Nephron progenitor cell (in vitro differentiated cells): Measurements from ENCODE around the gene TIE1.
A peak's percentile ranks its signal among the peaks of the same experiment; 100 is the strongest.

ENCODE experiments used
- DNase-seq: peaks from one replicate; pipeline ENCODE4 v3.0.0; 2021
- H3K27ac Mint-ChIP-seq: 2 replicates; pipeline ENCODE4 v1.8.0; 2021; ENCODE audit warnings: mild to moderate bottlenecking, moderate library complexity, mixed read lengths
- H3K27me3 Mint-ChIP-seq: 2 replicates; pipeline ENCODE4 v1.8.0; 2021; ENCODE audit warnings: mild to moderate bottlenecking, low read depth, mixed read lengths; ENCODE audit not compliant: poor library complexity
- H3K36me3 Mint-ChIP-seq: 2 replicates; pipeline ENCODE4 v1.8.0; 2021; ENCODE audit warnings: low read depth, mixed read lengths
- H3K4me1 Mint-ChIP-seq: 2 replicates; pipeline ENCODE4 v1.8.0; 2021; ENCODE audit warnings: mixed read lengths
- H3K4me3 Mint-ChIP-seq: 2 replicates; pipeline ENCODE4 v1.8.0; 2021; ENCODE audit warnings: mild to moderate bottlenecking, moderate library complexity, mixed read lengths
- H3K9me3 Mint-ChIP-seq: 2 replicates; pipeline ENCODE4 v1.8.0; 2021; ENCODE audit warnings: mild to moderate bottlenecking, moderate library complexity, mixed read lengths
- TF ChIP-seq, protein P1 (sequence below): fragments of 200-600 bp; sonication (generic); IDR thresholded peaks from 2 replicates; pipeline ENCODE4 v1.5.0; 2021; ENCODE audit warnings: antibody characterized with exemption

TIE1 gene

GRCh38 chr1:43313771-43314170, 13.0 kb downstream of the TIE1 start:
- no peaks in the 10 kb centered on the region for H3K36me3 Mint-ChIP-seq
- no peak overlapping the region for H3K4me3 Mint-ChIP-seq
- TF ChIP-seq, protein P1, sequence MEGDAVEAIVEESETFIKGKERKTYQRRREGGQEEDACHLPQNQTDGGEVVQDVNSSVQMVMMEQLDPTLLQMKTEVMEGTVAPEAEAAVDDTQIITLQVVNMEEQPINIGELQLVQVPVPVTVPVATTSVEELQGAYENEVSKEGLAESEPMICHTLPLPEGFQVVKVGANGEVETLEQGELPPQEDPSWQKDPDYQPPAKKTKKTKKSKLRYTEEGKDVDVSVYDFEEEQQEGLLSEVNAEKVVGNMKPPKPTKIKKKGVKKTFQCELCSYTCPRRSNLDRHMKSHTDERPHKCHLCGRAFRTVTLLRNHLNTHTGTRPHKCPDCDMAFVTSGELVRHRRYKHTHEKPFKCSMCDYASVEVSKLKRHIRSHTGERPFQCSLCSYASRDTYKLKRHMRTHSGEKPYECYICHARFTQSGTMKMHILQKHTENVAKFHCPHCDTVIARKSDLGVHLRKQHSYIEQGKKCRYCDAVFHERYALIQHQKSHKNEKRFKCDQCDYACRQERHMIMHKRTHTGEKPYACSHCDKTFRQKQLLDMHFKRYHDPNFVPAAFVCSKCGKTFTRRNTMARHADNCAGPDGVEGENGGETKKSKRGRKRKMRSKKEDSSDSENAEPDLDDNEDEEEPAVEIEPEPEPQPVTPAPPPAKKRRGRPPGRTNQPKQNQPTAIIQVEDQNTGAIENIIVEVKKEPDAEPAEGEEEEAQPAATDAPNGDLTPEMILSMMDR = no peak
- no peak overlapping the region for H3K27ac Mint-ChIP-seq
- peaks cover 4% of the 10 kb centered on the region for H3K27me3 Mint-ChIP-seq
- DNase-seq = no peak
- no peaks in the 10 kb centered on the region for H3K9me3 Mint-ChIP-seq
- H3K4me1 Mint-ChIP-seq = peaks cover 26% of the 10 kb centered on the region

GRCh38 chr1:43314233-43314632, 13.5 kb downstream of the TIE1 start:
- TF ChIP-seq, protein P1 = no peak
- Mint-ChIP-seq H3K27me3 (peaks cover 4% of the 10 kb centered on the region), H3K9me3 (no peaks in the 10 kb centered on the region), H3K27ac (no peak overlapping the region), H3K4me1 (peaks cover 26% of the 10 kb centered on the region), H3K4me3 (no peak overlapping the region), H3K36me3 (no peaks in the 10 kb centered on the region)
- no peak for DNase-seq

- no peak for DNase-seq
- Mint-ChIP-seq H3K9me3 (no peaks in the 10 kb centered on the region), H3K4me1 (peaks cover 36% of the 10 kb centered on the region), H3K4me3 (no peak overlapping the region), H3K36me3 (no peaks in the 10 kb centered on the region), H3K27me3 (peaks cover 7% of the 10 kb centered on the region), H3K27ac (no peak overlapping the region)
- TF ChIP-seq, protein P1 = no peak
These were observed 14.7 kb downstream of the TIE1 start for GRCh38 chr1:43315481-43315880.

- Mint-ChIP-seq H3K9me3 (no peaks in the 10 kb centered on the region), H3K36me3 (no peaks in the 10 kb centered on the region), H3K27me3 (peaks cover 7% of the 10 kb centered on the region), H3K27ac (no peak overlapping the region), H3K4me1 (peaks cover 30% of the 10 kb centered on the region), H3K4me3 (no peak overlapping the region)
- TF ChIP-seq, protein P1 = no peak
- DNase-seq = no peak
These were observed 15.4 kb downstream of the TIE1 start for GRCh38 chr1:43315963-43316737.

DNA sequence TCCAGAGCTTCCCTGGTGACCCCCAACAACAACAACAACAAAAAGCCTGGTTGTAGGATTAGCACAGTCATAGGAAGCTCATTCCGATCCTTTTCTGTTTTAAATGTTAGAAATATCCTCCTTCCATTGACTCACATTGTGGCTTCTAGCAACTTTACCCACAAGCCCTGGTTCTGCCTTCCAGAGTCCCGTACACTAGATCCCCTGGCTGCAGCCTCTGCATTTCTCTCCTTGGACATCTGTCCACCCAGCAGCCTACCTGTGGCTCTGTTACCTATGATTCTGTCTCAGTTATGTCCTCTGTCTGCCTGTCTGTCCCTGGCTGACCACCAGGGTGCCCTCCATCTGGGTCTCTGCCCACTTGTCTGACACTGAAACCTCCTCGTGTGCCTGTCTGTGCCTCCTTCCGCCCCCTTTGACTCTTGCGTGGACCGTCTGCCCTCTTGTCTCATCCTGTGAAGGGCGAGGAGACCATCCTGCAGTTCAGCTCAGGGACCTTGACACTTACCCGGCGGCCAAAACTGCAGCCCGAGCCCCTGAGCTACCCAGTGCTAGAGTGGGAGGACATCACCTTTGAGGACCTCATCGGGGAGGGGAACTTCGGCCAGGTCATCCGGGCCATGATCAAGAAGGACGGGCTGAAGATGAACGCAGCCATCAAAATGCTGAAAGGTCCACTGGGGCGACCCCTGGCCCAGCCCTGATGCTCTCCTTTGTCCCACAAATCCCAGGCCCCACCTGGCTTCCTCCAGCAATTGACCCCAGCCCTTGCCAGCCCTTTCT, 16.1 kb downstream of the TIE1 start:
- H3K4me3 Mint-ChIP-seq = no peak overlapping the region
- no peaks in the 10 kb centered on the region for H3K36me3 Mint-ChIP-seq
- no peaks in the 10 kb centered on the region for H3K9me3 Mint-ChIP-seq
- H3K4me1 Mint-ChIP-seq = peaks cover 33% of the 10 kb centered on the region
- no peak for DNase-seq
- H3K27ac Mint-ChIP-seq = peak overlapping the region; percentile 58
- H3K27me3 Mint-ChIP-seq = peaks cover 9% of the 10 kb centered on the region
- TF ChIP-seq, protein P1 = no peak
